ENCODE data around the gene ZNF324. TPM values are rescaled to one million over a fixed set of nuclear protein-coding genes. Genes with fewer than 3 reads are reported as not detected.

The ZNF324 gene
- total and polyA plus RNA-seq, 9 of the 15 experiments (the other 6 are each of a cell fraction or from before 2014, with no cell fraction given) = 0.92 to 16.4 (median 5.3) TPM

GRCh38 chr19:58513694-58514563 is 47.0 kb downstream of the ZNF324 start (continued):
- TF ChIP-seq ZNF639 (CRISPR knock-in tag; conservative IDR thresholded peaks at IDR 0.05 in 1 of 2, IDR thresholded peaks at IDR 0.05 in 1 of 2) (no peak), SIN3B (IDR thresholded peaks at IDR 0.05; ENCODE audit: low read depth) (peak; percentile 25; the same call in 1 of the 2 replicates), ZBTB11 (CRISPR knock-in tag; IDR thresholded peaks at IDR 0.05) (peak in 1 of 3 experiments; percentile 74; a peak in 1 of 6 replicates), ZFP36 (IDR thresholded peaks at IDR 0.05; ENCODE audit: low read depth, low read length, partially characterized antibody) (peak; percentile 38), L3MBTL2 (IDR thresholded peaks at IDR 0.05) (peak; percentile 94), E2F6 (IDR thresholded peaks at IDR 0.05; ENCODE audit: borderline replicate concordance in 1 of 2, extremely low read depth in 1 of 2, insufficient read depth in 1 of 2, insufficient read length in 1 of 2, low read depth in 1 of 2, low read length in 1 of 2, poor library complexity in 1 of 2, severe bottlenecking in 1 of 2) (peak; percentile 90 to 92), XRCC5 (IDR thresholded peaks at IDR 0.05; ENCODE audit: low read depth, low read length) (peak; percentile 75; the same call in 1 of the 2 replicates), MNT (conservative IDR thresholded peaks at IDR 0.05) (peak; percentile 71 to 81), GTF2E2 (tag; IDR thresholded peaks at IDR 0.05) (no peak), ZNF277 (CRISPR knock-in tag; IDR thresholded peaks at IDR 0.05; ENCODE audit: borderline replicate concordance) (no peak), HNRNPUL1 (IDR thresholded peaks at IDR 0.05; ENCODE audit: low read length) (no peak), FOXA3 (CRISPR knock-in tag; conservative IDR thresholded peaks at IDR 0.05 in 1 of 2, IDR thresholded peaks at IDR 0.05 in 1 of 2) (no peak), RNF2 (IDR thresholded peaks at IDR 0.05) (peak; percentile 62), MECOM (CRISPR knock-in tag; IDR thresholded peaks at IDR 0.05) (peak; percentile 36; the same call in 1 of the 2 replicates)

All from K562 (cell line).